HG02973 (cell line): ENCODE data around the gene DMKN.
"Not testable (repeated sequence)": the region's sequence is repeated elsewhere in the genome, so short reads cannot be mapped to it uniquely, and the experiment has no call there.

Experiments
- ATAC-seq: cut with Tn5 transposase; IDR thresholded peaks from one replicate; pipeline ENCODE4 v1.9.1; 2021; ENCODE audit warnings: moderate library complexity; ENCODE audit not compliant: unreplicated experiment

The DMKN gene

GRCh38 chr19:35470128-35470527, 43.3 kb downstream of the DMKN start:
- no peak for ATAC-seq

GRCh38 chr19:35468637-35469036, 44.8 kb downstream of the DMKN start:
- ATAC-seq = peak; percentile 60

DNA sequence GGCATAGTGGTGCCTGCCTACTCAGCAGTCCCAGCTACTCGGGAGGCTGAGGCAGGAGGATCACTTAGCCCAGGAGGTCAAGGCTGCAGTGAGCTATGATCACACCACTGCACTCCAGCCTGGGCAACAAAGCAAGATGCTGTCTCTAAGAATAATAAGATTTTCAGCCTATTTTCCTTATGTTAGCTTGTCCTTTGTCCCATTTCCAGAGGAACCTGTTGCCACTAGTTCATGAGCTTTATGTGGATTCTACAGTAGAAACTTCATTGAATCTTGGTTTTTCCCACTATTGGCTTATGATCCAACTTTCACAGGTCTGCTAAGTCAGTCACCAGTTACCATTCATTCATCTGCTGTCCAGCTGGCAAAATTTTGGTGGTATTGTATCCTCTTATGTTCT, 47.2 kb downstream of the DMKN start:
- no peak for ATAC-seq

DNA sequence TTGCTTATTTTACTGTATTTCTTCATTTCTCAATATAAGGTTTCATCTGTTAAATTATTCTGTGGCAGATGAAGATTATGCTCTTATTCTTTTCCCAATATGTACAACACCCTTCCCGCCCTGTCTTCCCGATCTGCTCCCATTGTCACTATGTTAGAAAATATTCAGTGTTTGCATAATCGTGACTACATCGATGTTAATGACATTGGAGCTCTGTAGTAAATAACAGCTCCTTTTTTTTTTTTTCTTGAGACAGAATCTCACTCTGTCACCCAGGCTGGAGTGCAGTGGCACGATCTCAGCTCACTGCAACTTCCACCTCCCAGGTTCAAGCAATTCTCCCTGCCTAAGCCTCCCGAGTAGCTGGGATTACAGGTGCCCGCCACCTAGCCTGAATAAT, 50.5 kb downstream of the DMKN start:
- ATAC-seq = not testable (repeated sequence)

- peak; percentile 50 for ATAC-seq
Measured at GRCh38 chr19:35462476-35462953, 50.9 kb downstream of the DMKN start.

DNA sequence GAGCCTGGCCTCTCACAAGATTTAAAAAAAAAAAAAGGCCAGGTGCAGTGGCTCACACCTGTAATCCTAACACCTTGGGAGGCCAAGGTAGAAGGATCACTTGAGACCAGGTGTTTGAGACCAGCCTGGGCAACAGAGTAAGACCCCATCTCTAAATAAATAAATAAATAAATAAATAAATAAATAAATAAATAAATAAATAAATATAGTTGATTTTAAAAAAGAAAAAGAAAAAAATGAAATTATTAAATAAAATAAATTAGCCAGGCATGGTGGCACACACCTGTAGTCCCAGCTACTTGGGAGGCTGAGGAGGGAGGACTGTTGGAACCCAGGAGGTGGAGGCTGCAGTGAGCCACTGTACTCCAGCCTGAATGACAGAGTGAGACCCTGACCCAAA, 51.7 kb downstream of the DMKN start:
- not testable (repeated sequence) for ATAC-seq

GRCh38 chr19:35461060-35461459, 52.4 kb downstream of the DMKN start:
- no peak for ATAC-seq

DNA sequence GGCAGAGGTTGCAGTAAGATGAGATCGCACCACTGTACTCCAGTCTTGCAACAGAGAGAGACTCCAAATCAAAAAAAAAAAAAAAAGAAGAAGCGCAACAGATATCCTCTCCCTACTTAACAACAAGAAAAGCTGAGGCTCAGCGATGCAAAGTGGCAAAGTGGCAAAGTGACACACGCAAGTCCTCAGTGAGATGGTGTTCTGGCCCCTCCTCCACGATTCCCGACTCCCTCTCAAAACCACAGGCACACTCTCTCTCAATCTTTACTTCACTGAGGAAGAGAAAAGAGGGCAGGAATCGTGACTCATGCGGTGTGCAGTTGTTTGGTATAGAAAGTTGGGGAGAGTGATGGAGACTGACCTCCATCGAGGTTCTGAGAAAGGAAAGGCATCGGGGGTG, 52.8 kb downstream of the DMKN start:
- no peak for ATAC-seq

DNA sequence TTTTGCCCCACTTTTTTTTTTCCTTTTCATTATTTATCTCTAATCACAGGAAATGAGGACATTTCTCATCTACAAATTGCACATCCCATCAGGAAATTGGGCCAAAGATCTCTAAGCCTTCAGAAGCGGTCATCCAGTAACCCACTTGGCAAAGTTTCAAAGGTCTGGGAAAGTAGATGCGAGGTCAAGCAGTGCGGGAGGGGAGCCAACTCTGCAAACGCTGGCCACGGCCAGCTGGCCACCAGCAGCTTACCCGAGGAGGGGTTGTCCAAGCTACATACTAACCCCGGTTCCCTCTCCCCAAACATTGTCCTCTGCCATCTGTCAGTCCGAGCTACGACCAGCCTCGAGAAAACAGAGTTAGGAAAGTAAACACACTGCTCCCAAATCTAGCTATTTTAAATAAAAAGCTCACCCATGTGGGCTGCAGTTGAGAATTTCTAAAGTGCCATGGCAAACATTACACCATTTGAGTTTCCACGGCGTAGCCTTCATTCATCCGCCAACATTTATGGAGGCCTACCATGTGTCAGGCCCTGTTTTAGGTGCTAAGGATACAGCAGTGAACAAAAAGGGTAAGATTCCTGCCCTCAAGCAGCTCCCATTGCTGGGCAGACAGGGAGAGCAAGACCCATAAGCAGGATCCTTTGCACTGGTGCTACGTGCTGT, 53.9 kb downstream of the DMKN start:
- ATAC-seq = no peak

- peak; percentile 43 for ATAC-seq
Measured at GRCh38 chr19:35458731-35459391, 54.6 kb downstream of the DMKN start.

GRCh38 chr19:35458192-35458591, 55.3 kb downstream of the DMKN start:
- ATAC-seq = no peak

- no peak for ATAC-seq
Measured at GRCh38 chr19:35457173-35457572, 56.3 kb downstream of the DMKN start.

GRCh38 chr19:35455616-35456201, 57.7 kb downstream of the DMKN start:
- no peak for ATAC-seq

DNA sequence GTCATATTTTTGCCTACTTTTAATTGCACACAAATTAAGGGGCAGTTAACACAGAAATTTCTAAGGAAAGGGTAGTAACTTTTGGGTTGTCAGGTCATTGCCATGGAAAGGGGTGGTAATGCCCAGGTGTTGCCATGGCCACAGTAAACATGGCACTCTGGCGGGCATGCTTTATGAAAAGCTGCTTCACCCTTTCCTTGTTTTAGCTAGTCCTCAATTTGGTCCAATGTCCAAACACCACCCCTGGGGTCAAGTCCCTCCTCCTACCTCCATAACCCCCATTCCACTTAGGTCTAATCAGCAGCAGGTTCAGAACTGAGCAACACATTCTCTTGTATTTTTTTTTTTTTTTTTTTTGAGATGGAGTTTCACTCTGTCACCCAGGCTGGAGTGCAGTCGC, 58.8 kb downstream of the DMKN start:
- ATAC-seq = no peak

- ATAC-seq = no peak
Measured at GRCh38 chr19:35451338-35452096, 61.9 kb downstream of the DMKN start.

- no peak for ATAC-seq
Measured at GRCh38 chr19:35449359-35450043, 63.9 kb downstream of the DMKN start.

DNA sequence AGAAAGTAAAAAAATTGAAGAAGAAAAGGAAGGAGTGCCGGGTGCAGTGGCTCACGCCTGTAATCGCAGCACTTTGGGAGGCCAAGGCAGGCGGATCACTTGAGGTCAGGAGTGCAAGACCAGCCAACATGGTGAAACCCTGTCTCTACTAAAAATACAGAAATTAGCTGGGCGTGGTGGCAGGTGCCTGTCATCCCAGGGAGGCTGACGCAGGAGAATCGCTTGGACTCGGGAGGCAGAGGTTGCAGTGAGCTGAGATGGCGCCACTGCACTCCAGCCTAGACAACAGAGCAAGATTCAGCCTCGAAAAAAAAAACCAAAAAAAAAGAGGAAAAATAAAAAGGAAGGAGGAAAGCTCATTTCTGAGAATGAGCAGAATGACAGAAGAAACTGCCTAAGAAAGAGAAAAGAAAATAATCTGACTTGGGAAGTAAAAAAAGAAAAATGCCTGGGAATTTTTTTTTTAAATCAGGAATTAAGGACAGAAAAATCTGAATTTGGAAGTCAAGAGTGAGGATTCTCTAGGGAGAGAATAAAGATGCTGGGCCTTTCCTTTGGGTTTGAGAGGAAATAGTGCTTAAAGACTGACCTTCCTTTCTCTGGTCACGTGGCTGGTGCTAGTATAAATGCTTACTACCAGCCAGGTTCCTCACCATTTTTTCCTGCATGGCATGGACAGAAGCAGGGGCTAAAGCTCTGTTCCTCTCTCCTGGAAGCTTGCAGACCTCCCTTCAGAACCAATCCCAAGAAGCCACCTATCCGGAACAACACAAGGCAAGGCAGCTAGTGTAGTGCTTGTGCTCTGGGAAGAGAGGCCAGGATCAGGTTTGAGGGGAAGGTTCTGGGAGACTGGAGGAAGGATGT, 65.6 kb downstream of the DMKN start, which contains the start of gene FFAR2:
FFAR2 (plus strand) TSS at position 652 of the 864 bp plus-strand sequence. CDS start 1,458 bp downstream, outside the sequence.
- no peak for ATAC-seq
